SH-SY5Y (cell line): Measurements from ENCODE around the gene SNCAIP.

Source experiments
- GATA2 ChIP-seq: IDR thresholded peaks from 2 replicates; pipeline ENCODE4 v1.6.1; 2011; ENCODE audit warnings: mild to moderate bottlenecking, low read depth, low read length
- GATA3 ChIP-seq: IDR thresholded peaks from 2 replicates; pipeline ENCODE4 v1.6.1; 2011; ENCODE audit warnings: low read depth, mild to moderate bottlenecking, low read length, moderate library complexity

Gene SNCAIP

DNA sequence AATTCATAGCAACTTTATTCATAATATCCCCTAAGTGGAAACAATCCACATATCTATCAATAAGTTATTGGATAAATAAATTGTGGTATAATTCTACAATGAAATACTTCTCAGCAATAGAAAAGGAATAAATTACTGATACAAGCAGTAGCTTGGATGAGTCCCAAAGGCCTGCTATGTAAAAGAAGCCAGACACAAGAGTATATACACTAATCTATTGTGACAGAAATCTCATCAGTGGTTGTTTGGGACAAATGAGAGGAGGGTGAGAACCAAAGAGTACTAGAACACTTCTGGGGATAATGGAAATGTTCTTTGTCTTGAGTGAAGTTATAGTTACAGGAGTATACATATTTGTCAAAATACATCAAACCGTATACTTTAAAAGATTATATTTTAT is 119.3 kb downstream of the SNCAIP start:
- TF ChIP-seq GATA2, result no peak
- no peak for TF ChIP-seq GATA3

DNA sequence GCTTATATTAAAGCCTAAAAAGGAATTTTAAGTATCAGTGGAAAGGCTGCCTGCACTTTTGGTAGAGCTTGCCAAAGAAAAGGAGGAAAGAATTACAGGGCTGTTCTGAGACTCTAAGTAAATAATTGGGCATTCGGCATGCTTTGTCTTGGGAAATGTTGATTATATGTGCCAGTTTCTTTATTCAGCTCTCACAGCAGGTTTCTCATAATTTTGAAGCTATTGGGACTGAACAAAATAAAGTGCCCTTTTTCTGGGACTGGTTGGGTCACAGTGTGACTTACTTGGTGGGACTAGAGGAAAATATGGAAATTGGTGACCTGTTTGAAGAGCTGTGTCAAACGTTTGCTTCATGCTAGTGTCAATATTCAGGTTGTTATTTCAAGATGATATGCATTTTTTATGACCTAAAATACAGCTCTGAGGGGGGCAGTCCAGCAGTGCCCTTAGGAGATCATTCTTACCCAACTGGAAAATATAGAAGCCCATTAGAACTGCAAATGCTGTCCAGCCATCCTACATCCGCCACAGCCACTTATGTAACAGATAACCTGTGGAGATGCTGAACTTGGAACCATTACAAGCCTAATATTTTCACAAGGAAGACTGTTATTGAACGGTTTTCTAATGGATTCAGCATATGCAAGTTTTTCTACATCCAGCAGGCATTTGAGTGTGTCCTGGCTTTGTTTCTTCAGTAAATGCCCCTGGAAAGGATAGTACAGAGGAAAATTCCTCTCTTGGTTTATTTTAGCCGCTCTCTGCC is 122.4 kb downstream of the SNCAIP start:
- TF ChIP-seq GATA2 (no peak), GATA3 (no peak)

DNA sequence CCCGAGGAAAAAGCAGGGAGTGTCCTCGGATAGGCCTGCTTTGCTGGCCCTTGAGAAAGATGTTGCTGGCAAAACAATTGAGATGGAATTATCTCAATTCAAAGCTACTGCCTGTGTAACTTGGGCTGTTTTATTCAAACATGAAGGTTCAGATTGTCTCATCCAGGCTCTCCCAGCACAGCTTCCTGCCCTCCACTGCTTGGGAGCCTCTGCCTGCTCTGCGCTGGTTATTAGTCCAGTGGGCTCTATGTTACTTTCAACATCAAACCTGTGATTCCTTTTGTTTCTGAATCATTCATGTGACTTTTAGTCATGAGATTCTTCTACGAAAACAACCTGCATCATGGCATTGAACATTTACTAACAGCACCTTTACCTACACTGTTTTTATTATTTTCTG is 123.2 kb downstream of the SNCAIP start:
- TF ChIP-seq GATA2 (no peak), GATA3 (no peak)

DNA sequence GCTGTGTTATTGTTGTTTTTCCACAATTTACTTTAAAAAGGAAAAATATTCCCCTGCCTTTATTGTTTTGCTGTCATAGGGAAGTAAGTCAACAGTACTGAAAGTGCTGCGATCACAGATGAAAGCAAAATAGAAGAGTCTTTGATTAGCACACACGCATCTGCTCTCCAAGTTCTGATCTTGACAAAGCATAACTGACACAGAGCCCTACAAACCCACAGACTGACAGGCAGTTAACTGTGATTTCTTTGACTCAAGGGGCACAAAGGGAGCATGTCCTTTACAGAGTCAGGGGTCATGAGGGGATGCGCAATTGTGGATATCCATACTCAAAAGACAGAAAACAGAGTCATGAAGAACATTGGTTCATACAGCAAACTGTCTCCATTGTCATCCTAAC is 123.7 kb downstream of the SNCAIP start:
- TF ChIP-seq GATA2 (no peak), GATA3 (no peak)

DNA sequence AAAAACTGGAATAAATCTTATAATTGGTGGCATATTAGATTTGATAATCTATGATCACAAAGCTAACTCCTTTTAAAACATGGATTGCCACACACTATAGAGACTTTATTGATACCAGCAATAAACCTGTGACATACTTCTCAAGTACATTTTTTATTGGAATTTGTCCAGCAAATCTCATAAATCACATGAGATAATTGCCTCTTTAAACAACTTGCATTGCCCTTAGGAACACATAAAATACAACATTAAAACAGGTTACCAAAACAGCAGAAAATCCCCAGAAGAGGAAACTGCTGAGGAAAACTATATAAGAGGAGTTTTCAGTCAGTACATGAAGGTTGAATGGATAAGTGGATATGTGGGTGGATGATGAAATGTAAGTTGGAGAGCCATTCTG is 124.6 kb downstream of the SNCAIP start:
- no peak for TF ChIP-seq GATA3
- no peak for TF ChIP-seq GATA2

DNA sequence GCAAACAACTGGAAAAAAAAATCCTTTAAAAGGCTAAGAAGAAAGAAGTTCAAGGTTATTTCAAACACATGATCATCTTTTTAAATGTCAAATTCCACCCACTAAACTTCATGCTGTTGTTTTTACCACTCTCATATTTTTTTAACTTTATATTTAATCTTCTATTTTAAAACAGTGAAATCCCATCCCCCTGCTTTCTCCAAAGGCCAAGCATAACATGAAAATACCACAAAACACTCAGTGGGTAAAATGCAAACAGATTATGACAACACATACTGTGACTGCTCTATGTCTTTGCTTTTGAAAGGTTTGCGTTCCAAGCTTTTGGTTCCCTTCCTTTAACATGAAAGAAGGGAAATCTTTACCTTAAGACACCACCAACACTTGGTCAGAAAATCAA is 127.6 kb downstream of the SNCAIP start:
- no peak for TF ChIP-seq GATA3
- TF ChIP-seq GATA2, result no peak

DNA sequence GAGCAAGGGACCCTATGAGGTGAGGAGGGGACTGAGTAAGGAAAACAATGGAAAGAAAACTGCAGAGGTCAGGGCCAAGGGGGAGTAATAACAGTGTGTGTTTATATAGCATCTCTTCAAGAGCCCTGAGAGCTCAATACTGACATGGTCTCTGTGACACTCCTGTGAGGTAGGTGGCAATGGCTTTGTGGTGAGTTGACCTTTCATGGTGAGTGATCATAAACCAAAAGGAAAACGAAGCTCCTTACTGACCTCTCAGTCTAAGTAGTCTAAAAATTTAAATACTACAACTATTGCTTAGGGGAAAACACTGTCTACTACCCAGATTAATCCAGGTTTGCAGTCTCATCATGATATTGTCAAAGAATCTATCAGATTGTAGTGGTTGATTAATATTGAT is 130.9 kb downstream of the SNCAIP start:
- no peak for TF ChIP-seq GATA2
- no peak for TF ChIP-seq GATA3

DNA sequence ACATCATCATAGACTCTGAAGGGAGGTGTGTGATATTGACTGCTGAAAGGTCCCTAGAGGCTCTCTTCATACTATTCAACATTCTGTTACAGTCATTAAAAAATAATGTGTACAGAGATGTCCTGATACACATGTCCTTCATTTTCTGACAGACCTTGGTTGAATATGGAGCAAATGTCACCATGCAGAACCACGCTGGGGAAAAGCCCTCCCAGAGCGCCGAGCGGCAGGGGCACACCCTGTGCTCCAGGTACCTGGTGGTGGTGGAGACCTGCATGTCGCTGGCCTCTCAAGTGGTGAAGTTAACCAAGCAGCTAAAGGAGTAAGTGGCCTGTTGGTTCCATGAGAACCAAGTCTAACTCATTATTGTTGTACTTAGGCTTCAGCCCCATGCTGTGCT is 132.4 kb downstream of the SNCAIP start:
- TF ChIP-seq GATA2, result no peak
- TF ChIP-seq GATA3, result no peak

DNA sequence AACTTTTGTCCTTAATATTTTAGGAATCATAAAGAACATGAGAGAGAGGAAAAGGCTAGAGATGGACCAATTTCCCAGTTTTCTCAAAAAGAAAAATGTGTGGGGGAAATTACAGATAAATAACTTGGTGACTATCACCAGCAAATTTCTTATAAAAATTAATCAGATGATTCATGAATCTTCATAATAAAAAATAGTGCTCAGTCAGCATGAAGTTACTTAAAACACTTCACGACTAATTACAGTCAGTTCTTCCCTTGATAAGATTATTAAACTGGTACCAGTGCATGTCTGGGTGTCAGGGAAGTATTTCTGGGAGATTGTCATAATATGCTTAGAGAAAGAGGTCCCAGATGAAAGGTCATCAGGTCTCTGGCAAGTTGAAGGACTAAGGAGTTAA is 133.0 kb downstream of the SNCAIP start:
- no peak for TF ChIP-seq GATA2
- TF ChIP-seq GATA3, result no peak

DNA sequence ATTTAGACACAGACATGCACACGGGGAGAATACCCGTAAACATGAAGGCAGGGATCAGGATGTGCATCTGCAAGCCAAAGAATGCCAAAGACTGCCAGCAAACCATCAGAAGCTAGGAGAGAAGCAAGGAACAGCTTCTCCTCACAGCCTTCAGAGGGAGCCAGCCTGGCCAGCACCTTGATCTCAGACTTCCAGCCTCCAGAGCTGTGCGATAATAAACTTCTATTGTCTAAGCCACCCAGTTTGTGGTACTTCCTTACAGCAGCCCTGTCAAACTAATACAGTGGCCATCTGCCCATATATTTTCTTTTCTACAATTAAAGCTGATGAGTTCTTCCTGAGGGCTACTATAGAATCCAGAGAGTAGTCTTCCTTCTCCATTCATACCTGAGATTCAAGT is 135.0 kb downstream of the SNCAIP start:
- TF ChIP-seq GATA3 (no peak), GATA2 (no peak)

DNA sequence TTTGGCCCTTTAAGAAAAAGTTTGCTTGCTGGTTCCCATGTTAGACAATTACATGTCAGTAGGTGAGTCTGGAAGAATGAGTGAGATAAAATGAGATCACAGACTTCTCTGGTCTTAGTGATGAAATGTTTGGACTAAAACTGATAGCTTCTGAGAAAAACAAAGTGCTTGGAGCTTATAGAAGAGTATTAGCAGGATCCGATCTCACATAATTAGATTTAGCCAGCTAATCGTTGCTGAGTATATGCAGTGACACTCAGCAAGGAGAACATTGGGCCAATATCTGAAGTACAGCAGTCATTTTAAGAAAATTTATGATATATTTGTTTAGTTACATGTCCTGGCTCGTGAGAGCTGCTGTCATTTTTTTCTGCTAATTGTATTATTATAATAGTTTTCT is 135.8 kb downstream of the SNCAIP start:
- TF ChIP-seq GATA2 (no peak), GATA3 (no peak)

DNA sequence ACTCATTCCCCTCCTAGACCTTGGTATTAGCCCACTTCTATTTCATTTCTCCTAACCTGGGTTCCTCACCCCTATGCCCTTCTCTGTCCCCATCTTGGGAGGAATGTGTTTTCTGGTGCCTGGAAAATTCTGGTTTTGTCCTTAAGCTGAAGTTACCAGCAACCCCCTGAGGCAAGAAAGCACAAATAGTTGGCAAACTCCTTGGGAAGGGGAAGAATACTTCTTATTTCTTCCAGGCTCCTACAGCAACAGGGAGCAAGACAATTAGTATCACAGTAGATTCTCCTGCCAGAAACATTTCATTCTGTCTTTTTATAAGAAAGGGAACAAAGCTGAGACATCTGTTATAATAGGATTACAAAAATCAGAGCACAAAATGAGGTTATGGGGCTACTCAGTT is 142.5 kb downstream of the SNCAIP start:
- TF ChIP-seq GATA3, result no peak
- TF ChIP-seq GATA2, result no peak

DNA sequence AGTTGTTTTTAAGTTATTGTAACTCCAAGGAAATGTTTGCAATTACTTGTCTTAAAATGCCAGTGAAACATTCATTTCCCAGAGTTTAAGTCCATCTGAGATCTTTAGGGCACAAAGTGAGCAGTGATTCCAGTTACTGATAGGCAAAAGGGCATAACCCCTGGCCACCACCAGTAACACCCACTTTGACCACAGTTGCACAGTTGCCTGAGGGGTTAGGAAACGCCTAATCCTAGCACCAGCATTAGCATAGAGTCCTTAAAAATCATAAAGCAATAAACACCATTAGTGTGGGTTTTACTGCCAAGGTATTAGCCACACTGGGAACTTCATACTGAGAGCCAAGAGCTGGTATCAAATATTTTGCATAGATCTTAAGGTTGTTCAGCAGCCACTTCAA is 143.9 kb downstream of the SNCAIP start:
- no peak for TF ChIP-seq GATA3
- TF ChIP-seq GATA2, result no peak

DNA sequence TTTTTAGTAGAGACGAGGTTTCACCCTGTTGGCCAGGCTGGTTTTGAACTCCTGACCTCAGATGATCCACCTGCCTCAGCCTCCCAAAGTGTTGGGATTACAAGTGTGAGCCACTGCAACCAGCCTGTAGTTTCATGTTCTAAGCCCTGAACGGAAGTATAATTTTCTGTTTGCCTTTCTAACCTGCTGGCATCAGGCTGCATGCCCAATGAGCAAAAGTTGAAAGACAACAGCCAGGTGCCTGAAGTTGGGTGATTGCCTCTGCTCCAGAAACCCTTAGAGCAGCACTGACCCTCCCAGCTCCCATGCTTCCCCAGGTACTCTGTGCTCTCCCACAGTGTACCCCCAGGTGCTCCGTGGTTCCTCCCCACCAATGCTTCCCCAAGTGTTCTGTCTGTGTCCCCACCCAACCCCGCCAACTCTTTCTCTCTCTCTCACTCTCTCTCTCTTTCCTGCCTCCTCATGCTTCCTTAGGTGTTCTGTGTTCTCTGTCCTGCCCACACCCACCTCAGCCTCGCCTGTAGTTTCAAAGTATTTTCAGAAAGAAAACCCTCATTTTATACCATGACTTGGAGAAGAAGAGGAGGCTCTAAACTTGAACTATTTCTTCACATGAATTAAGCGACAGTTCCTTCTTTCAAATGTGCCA is 145.3 kb downstream of the SNCAIP start:
- no peak for TF ChIP-seq GATA3

DNA sequence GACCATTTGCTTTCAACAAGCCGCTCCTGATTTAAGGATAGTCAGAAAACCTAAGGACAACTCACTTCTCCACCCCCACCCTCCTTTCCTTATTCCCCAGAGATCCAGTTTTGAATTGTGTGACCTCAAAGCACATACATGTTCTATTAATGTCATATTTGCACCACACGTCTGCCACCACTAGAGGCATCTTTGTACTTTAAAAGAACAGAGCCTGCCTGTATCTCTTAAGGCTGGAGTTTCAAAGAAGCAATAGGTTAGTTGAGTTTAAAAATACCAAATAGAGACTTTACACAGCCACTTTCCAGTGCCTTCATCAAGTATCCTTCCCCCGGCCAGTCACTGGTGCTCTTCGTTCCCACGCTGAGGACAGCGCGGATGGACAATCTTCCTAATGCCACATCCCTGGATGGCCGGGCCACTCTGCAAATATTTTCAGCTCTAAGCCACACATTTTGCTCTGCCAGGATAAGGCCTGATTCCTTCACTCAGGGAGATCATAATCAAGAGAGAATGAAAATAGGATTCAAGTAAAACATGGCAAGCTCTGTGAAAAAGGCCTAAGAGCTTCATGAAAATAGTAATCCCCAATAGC is 146.3 kb downstream of the SNCAIP start:
- TF ChIP-seq GATA3 (no peak), GATA2 (no peak)
